Ramos (cell line): ENCODE measurements around the gene RRP1B.

Experiments
- in situ Hi-C: fragments of 300-500 bp; cut with MboI; formaldehyde crosslinking; loops from one replicate; pipeline ENCODE4 v1.14.3; 2022; ENCODE audit warnings: low sequenced_read_pairs; ENCODE audit not compliant: unreplicated experiment

RRP1B gene

GRCh38 chr21:43735236-43736091, 76.1 kb downstream of the RRP1B start:
- in situ Hi-C loops, result no loop called here

- in situ Hi-C loops, result no loop called here
These were observed 77.0 kb downstream of the RRP1B start for GRCh38 chr21:43736224-43736883.

DNA sequence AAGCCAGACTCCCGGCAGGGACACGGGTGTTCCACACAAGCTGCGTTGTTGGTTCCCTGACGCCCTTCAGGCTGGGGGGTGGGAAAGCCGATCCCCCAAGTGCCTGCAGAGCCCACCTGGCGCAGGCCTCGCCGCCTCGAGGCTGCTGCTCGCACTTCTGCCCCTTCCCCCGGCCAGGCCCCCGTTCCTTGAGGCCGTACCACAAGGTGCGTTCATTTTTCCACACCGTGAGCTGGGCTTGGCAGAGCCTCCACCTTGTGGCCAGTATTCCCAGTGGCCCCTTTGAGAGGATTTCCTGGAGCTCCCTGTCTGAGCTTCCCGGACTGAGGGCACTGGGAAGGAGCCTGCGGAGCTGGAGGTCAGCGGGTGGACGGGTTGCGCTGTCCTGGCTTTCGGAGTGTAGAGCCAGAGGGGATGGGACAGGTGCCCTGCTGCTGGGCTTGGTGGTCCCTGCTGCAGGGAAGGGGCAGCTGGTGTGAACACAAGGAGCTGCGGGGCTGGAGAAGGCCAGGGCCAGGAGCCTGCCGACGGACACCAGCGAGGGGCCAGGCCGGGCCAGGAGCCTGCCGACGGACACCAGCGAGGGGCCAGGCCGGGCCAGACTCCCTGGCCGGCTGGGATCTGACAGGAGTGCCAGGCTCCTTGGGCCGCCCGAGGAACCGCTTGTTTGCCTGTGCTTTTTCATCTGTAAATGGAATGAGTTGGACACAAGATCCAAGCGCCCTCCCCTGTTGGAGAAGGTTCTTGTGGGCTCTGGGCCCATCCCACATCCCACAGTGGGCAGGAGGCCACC, 78.0 kb downstream of the RRP1B start:
- in situ Hi-C loops, result no loop called here

DNA sequence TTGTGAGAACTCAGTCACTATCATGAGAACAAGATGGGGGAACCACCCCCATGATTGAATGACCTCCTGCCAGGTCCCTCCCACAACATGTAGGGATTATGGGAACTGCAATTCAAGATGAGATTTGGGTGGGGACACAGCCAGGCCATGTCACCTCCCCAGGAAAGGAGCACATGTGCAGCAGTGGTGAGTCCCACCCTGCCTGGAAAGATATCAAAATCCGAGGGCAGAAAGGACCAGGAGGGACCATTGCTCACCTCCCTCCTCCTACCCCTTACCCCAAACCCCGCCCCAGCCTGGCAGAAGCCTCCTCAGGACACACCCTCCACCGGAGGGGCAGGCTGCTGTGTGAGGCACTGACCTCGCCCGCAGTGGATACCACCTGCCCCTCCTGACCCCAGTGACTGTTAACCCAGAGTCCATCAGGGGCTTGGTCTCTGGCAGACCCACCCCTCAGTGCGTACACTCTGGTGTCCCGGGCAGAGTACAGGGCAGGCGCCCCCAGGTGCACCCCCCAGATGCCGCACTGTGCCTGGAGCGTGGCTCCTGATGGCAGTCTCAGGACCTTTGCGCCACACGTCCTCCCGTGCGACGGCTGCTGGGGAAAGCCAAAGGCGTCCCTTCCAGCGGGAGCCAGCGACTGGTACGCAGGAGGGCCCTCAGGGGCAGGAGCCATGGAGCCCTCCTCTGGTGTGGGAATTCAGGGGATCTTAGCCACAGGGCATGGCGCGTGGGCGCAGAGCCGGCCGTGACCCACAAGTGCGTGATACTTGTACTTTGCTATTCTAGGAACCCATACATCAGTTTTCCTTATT, 80.5 kb downstream of the RRP1B start:
- in situ Hi-C loops, result no loop called here

- in situ Hi-C loops, result no loop called here
These were observed 81.3 kb downstream of the RRP1B start for GRCh38 chr21:43740497-43741156.

DNA sequence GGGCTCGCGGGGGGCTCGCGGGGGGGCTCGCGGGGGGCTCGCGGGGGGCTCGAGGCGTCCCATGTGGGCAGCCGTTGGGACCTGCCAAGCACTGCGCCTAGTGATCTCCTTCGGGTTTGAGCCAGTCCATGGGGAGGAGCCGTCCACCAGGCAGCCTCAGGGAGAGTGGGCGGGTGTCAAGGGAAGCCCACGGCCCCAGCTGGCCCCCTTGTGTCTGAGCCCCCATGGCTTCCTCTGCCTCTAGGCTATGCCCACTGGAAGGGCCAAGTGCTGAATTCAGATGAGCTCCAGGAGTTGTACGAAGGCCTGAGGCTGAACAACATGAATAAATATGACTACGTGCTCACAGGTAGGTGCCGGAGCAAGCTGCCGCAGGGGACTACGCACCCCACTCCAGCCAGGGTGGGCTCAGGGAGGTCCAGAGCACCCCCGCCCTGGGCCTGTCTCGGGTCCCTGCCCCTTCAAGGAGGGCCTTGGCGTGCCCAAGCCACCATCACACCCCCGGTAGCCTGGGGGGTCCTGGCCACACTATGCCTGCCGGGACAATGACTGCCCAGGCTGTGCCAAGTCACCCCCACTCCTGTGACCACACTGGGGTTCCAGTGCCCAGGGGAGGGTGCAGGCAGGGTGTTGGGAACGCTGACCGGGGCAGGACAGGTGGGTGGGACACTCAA, 82.2 kb downstream of the RRP1B start:
- in situ Hi-C loops, result no loop called here

GRCh38 chr21:43743947-43744346, 84.6 kb downstream of the RRP1B start:
- in situ Hi-C loops, result no loop called here

DNA sequence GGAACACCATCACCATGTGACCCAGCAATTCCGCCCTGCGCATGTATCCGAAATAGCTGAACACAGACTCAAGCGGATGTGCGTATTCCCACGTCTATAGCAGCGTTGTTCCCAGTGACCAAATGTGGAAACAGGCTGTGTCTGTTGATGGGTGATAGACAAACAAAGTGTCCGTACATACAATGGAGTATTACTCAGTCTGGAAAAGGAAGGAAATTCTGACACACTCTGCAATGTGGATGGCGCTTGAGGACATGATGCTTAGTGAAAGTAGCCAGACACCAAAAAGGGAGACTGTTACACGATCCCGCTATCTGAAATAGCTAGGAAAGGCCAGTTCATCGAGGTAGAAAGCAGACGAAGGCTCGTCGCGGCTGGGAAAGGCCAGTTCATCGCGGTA, 85.4 kb downstream of the RRP1B start:
- in situ Hi-C loops, result loop anchor here (5.0 kb wide), 1 partner anchor 53 kb away; no protein-coding TSS in a partner anchor
